Measurements from ENCODE around the gene ZC2HC1B. TPM values are rescaled to one million over a fixed set of nuclear protein-coding genes. Genes with fewer than 3 reads are reported as not detected.

Gene ZC2HC1B
- not detected for total RNA-seq (2021; ENCODE audit: unreplicated experiment)
- polyA plus RNA-seq (2012) = not detected in 2 replicates
- Bru-seq, nascent RNA = percentile 88 among the genes with signal in this experiment
- percentile 39 among the genes with signal in this experiment for BruChase-seq, experiment 1, labeled RNA remaining after a 6-hour chase
- percentile 39 among the genes with signal in this experiment for BruChase-seq, experiment 2, labeled RNA remaining after a 2-hour chase
- long read RNA-seq = 0 reads

- Histone ChIP-seq H3K27ac (ENCODE audit: low read depth, low read length) (no peak within 1 kb of the TSS), H3K9ac (ENCODE audit: low read length) (no peak within 1 kb of the TSS), H4K20me1 (ENCODE audit: insufficient read depth) (0 out of 2 replicates have a peak, but pooled peaks cover 7% of the 10 kb centered on the region), H3K4me2 (ENCODE audit: low read length) (no peak within 1 kb of the TSS), H3K79me2 (ENCODE audit: insufficient read depth, low read length) (no peaks in the 10 kb centered on the region), H3K9me3 (ENCODE audit: control insufficient read depth in 1 of 2, insufficient read depth in 1 of 2, low read depth in 1 of 2, low read length in 2 of 2) (no peaks in the 10 kb centered on the region), H3K9me2 (ENCODE audit: insufficient read depth) (no peaks in the 10 kb centered on the region), H3K4me1 (ENCODE audit: control insufficient read depth in 1 of 2, insufficient read depth in 2 of 2, low read length in 2 of 2) (no peaks in the 10 kb centered on the region), H2AFZ (ENCODE audit: low read depth, low read length, poor library complexity, severe bottlenecking) (no peak within 1 kb of the TSS), H3K4me3 (replicated peaks in 1 of 2; ENCODE audit: low read depth in 1 of 2, low read length in 2 of 2) (no peak within 1 kb of the TSS), H3K27me3 (ENCODE audit: insufficient read depth, low read length) (no peaks in the 10 kb centered on the region), H3K36me3 (ENCODE audit: control insufficient read depth in 1 of 2, insufficient read depth in 2 of 2, low read length in 2 of 2) (peaks cover 20 to 32% of the 10 kb centered on the region in 2 experiments; a peak in 3 of 4 replicates)
- TF ChIP-seq POLR2AphosphoS5 (IDR thresholded peaks at IDR 0.05; ENCODE audit: low read depth, low read length) = no peak
- TF ChIP-seq EZH2 (IDR thresholded peaks at IDR 0.05) = no peak
- TF ChIP-seq EGR1 (IDR thresholded peaks at IDR 0.05; ENCODE audit: low read depth) = no peak
- TF ChIP-seq MAX (IDR thresholded peaks at IDR 0.05) = no peak
- TF ChIP-seq, protein P1, sequence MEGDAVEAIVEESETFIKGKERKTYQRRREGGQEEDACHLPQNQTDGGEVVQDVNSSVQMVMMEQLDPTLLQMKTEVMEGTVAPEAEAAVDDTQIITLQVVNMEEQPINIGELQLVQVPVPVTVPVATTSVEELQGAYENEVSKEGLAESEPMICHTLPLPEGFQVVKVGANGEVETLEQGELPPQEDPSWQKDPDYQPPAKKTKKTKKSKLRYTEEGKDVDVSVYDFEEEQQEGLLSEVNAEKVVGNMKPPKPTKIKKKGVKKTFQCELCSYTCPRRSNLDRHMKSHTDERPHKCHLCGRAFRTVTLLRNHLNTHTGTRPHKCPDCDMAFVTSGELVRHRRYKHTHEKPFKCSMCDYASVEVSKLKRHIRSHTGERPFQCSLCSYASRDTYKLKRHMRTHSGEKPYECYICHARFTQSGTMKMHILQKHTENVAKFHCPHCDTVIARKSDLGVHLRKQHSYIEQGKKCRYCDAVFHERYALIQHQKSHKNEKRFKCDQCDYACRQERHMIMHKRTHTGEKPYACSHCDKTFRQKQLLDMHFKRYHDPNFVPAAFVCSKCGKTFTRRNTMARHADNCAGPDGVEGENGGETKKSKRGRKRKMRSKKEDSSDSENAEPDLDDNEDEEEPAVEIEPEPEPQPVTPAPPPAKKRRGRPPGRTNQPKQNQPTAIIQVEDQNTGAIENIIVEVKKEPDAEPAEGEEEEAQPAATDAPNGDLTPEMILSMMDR (IDR thresholded peaks at IDR 0.05 in 2 of 3, conservative IDR thresholded peaks at IDR 0.05 in 1 of 3; ENCODE audit: borderline replicate concordance in 1 of 3, insufficient read depth in 1 of 3, low read depth in 2 of 3, low read length in 2 of 3) = no peak
- TF ChIP-seq JUND (IDR thresholded peaks at IDR 0.05) = no peak
- TF ChIP-seq CEBPB (IDR thresholded peaks at IDR 0.05; ENCODE audit: low read depth) = no peak
- TF ChIP-seq EZH2phosphoT487 (IDR thresholded peaks at IDR 0.05; ENCODE audit: borderline replicate concordance) = no peak
- TF ChIP-seq ZFX (IDR thresholded peaks at IDR 0.05) = no peak
- TF ChIP-seq POLR2A (IDR thresholded peaks at IDR 0.05; ENCODE audit: borderline replicate concordance, extremely low read depth, insufficient read depth, insufficient read length) = no peak
- TF ChIP-seq RAD21 (IDR thresholded peaks at IDR 0.05; ENCODE audit: low read depth) = no peak
- TF ChIP-seq, protein P2, sequence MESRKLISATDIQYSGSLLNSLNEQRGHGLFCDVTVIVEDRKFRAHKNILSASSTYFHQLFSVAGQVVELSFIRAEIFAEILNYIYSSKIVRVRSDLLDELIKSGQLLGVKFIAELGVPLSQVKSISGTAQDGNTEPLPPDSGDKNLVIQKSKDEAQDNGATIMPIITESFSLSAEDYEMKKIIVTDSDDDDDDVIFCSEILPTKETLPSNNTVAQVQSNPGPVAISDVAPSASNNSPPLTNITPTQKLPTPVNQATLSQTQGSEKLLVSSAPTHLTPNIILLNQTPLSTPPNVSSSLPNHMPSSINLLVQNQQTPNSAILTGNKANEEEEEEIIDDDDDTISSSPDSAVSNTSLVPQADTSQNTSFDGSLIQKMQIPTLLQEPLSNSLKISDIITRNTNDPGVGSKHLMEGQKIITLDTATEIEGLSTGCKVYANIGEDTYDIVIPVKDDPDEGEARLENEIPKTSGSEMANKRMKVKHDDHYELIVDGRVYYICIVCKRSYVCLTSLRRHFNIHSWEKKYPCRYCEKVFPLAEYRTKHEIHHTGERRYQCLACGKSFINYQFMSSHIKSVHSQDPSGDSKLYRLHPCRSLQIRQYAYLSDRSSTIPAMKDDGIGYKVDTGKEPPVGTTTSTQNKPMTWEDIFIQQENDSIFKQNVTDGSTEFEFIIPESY (IDR thresholded peaks at IDR 0.05; ENCODE audit: extremely low read depth, insufficient replicate concordance, low read length) = no peak
- TF ChIP-seq ATF3 (IDR thresholded peaks at IDR 0.05) = no peak
- no peak for TF ChIP-seq FOSL1 (IDR thresholded peaks at IDR 0.05; ENCODE audit: low read depth)
- TF ChIP-seq SIN3A (IDR thresholded peaks at IDR 0.05; ENCODE audit: low read depth) = no peak
- TF ChIP-seq SP1 (IDR thresholded peaks at IDR 0.05; ENCODE audit: low read depth) = no peak
- no peak for TF ChIP-seq YY1 (IDR thresholded peaks at IDR 0.05; ENCODE audit: extremely low read depth, insufficient replicate concordance, low read depth, low read length)
- no peak for TF ChIP-seq ZNF274 (IDR thresholded peaks at IDR 0.05; ENCODE audit: low read depth, low read length)
- no peak for TF ChIP-seq TCF7L2 (IDR thresholded peaks at IDR 0.05; ENCODE audit: borderline replicate concordance, extremely low read depth, insufficient read depth, insufficient read length)
- no peak for TF ChIP-seq ELF1 (IDR thresholded peaks at IDR 0.05; ENCODE audit: borderline replicate concordance, low read depth)
- ATAC-seq = no peak
- DNase-seq (ENCODE audit: low read depth, low spot score) = no peak
- RAD21 ChIA-PET (ENCODE audit: low non-redundant PET in 1 of 2, low total read pairs in 2 of 2, uncharacterized antibody in 2 of 2, unreplicated experiment in 2 of 2) = no interaction called here
- POLR2A ChIA-PET = no interaction called here
- intact Hi-C loops (cut with micrococcal nuclease) = no loop called here
- BruUV-seq (replicated peaks) = no TSS peak
- CTCF ChIA-PET = no interaction called here
Observed at GRCh38 chr6:143864234-143864633, at the start of gene ZC2HC1B. TSS of gene ZC2HC1B (plus strand) at chr6:143864474. CDS start at chr6:143864540, 66 bp downstream.
